Astrocyte (in vitro differentiated cells and primary cell): ENCODE measurements around the gene ZNF595.

Experiments used
- CTCF ChIP-seq: IDR thresholded peaks from 2 replicates; pipeline ENCODE4 v1.5.1; 2011; ENCODE audit warnings: low read depth, mild to moderate bottlenecking, inconsistent platforms, low read length, moderate library complexity; ENCODE audit not compliant: insufficient read depth
- EZH2 ChIP-seq: IDR thresholded peaks from 2 replicates; pipeline ENCODE4 v1.6.1; 2012; ENCODE audit warnings: mild to moderate bottlenecking, low read length, inconsistent platforms; ENCODE audit not compliant: insufficient read depth

- TF ChIP-seq CTCF: no peak
- no peak for TF ChIP-seq EZH2
Observed at GRCh38 chr4:112771-113170, 59.6 kb downstream of the ZNF595 start.
